CD4-positive, alpha-beta T cell (primary cell): ENCODE results near the gene MED22. TPM values are rescaled to one million over a fixed set of nuclear protein-coding genes. Genes with fewer than 3 reads are reported as not detected.

Experiments
- ATAC-seq: fragments of 200-7000 bp; cut with Tn5 transposase; one replicate; pipeline ENCODE4 v1.10.0; 2022; ENCODE audit warnings: mild to moderate bottlenecking; ENCODE audit not compliant: poor library complexity
- CTCF ChIA-PET: fragments of 350-600 bp; sonication (Branson Sonifier 250); formaldehyde crosslinking; loops from one replicate; lab custom pipeline; 2021; ENCODE audit warnings: antibody characterized with exemption, inconsistent platforms; lab: Charles Lee
- POLR2A ChIA-PET: fragments of 350-600 bp; sonication (Branson Sonifier 250); formaldehyde crosslinking; loops from one replicate; lab custom pipeline; 2021; ENCODE audit warnings: antibody characterized with exemption, inconsistent platforms; lab: Charles Lee
- DNase-seq, 14 experiments: peaks; one replicate each; pipeline ENCODE4 v3.0.0-alpha.2; 2013 to 2020; ENCODE audit warnings: mixed read lengths in 2 of 14
- H3K27ac ChIP-seq, 2 donors: one replicate each; pipeline versions ENCODE4 v1.5.1 to v1.7.0; 2013; ENCODE audit warnings: low read length in 2 of 2, low read depth in 1 of 2, mild to moderate bottlenecking in 1 of 2
- H3K27me3 ChIP-seq, 2 experiments: 1 replicate in 1 of 2; 2 replicates in 1 of 2; pipeline versions ENCODE4 v1.6.1 to v1.7.0; 2013; ENCODE audit warnings: low read length in 2 of 2, control low read depth in 1 of 2, mild to moderate bottlenecking in 1 of 2, moderate library complexity in 1 of 2; ENCODE audit not compliant: insufficient read depth in 2 of 2, control insufficient read depth in 1 of 2
- H3K36me3 ChIP-seq: one replicate; pipeline ENCODE4 v1.6.1; 2013; ENCODE audit warnings: low read length, control low read depth; ENCODE audit not compliant: insufficient read depth
- H3K4me1 ChIP-seq: one replicate; pipeline ENCODE4 v1.6.1; 2013; ENCODE audit warnings: low read length, control low read depth; ENCODE audit not compliant: insufficient read depth
- H3K4me3 ChIP-seq: one replicate; pipeline ENCODE4 v1.5.1; 2013; ENCODE audit warnings: mild to moderate bottlenecking, low read length, moderate library complexity
- H3K9me3 ChIP-seq, 2 experiments: 1 replicate in 1 of 2; 2 replicates in 1 of 2; pipeline versions ENCODE4 v1.6.1 to v1.7.0; 2013; ENCODE audit warnings: low read length in 2 of 2, mild to moderate bottlenecking in 2 of 2, control low read depth in 1 of 2, moderate library complexity in 1 of 2; ENCODE audit not compliant: control insufficient read depth in 1 of 2, insufficient read depth in 1 of 2
- H3K27ac Mint-ChIP-seq: one replicate; pipeline ENCODE4 v1.8.0; 2020; ENCODE audit warnings: mixed read lengths
- H3K27me3 Mint-ChIP-seq: one replicate; pipeline ENCODE4 v1.8.0; 2021; ENCODE audit warnings: mixed read lengths
- H3K36me3 Mint-ChIP-seq: one replicate; pipeline ENCODE4 v1.8.0; 2021; ENCODE audit warnings: low read depth, mixed read lengths
- H3K4me1 Mint-ChIP-seq: one replicate; pipeline ENCODE4 v1.8.0; 2021; ENCODE audit warnings: low read depth, mixed read lengths
- H3K4me3 Mint-ChIP-seq: one replicate; pipeline ENCODE4 v1.8.0; 2020; ENCODE audit warnings: mild to moderate bottlenecking, mixed read lengths
- H3K9me3 Mint-ChIP-seq: one replicate; pipeline ENCODE4 v1.8.0; 2020; ENCODE audit warnings: mixed read lengths
- CTCF ChIP-seq: fragments of 200-600 bp; IDR thresholded peaks from one replicate; pipeline ENCODE4 v1.8.0; 2022; ENCODE audit warnings: antibody characterized with exemption, mild to moderate bottlenecking
- intact Hi-C, 2 experiments: fragments of 100-400 bp; cut with DNase I in 1 of 2; cut with micrococcal nuclease in 1 of 2; formaldehyde crosslinking; loops; one replicate each; pipeline versions ENCODE4 v1.15.1 to v1.9.0; 2023 to 2025; cut with DNase I, micrococcal nuclease
- total RNA-seq, 174 experiments: library from RNA in 2 of 174; stranded (reverse) in 2 of 174; gene quantifications; one replicate each; pipeline ENCODE4 v1.2.3 and lab custom pipeline; 2021 to 2026

MED22 gene
- total RNA-seq, 2 experiments from 2014 or later: 15.7 to 18.0 TPM

GRCh38 chr9:133309608-133310007, 38.3 kb downstream of the MED22 start:
- CTCF ChIA-PET: no interaction called here
- Mint-ChIP-seq H3K4me1 (no peaks in the 10 kb centered on the region), H3K27me3 (no peaks in the 10 kb centered on the region), H3K36me3 (no peaks in the 10 kb centered on the region), H3K27ac (no peak overlapping the region), H3K9me3 (no peaks in the 10 kb centered on the region), H3K4me3 (no peak overlapping the region)
- Histone ChIP-seq H3K4me1 (no peaks in the 10 kb centered on the region), H3K9me3 (no peaks in the 10 kb centered on the region), H3K4me3 (no peak overlapping the region), H3K36me3 (no peaks in the 10 kb centered on the region), H3K27me3 (no peaks in the 10 kb centered on the region), H3K27ac (no peak overlapping the region)
- ATAC-seq (no peak), DNase-seq (no peak)
- no peak for TF ChIP-seq CTCF
- POLR2A ChIA-PET: no interaction called here
- intact Hi-C loops: no loop called here

GRCh38 chr9:133307301-133307700, 40.6 kb downstream of the MED22 start:
- Mint-ChIP-seq H3K9me3 (no peaks in the 10 kb centered on the region), H3K27ac (no peak overlapping the region), H3K4me1 (no peaks in the 10 kb centered on the region), H3K36me3 (no peaks in the 10 kb centered on the region), H3K27me3 (no peaks in the 10 kb centered on the region), H3K4me3 (no peak overlapping the region)
- ChIA-PET POLR2A (no interaction called here), CTCF (no interaction called here)
- no peak overlapping the region for H3K27ac ChIP-seq
- no peaks in the 10 kb centered on the region for H3K36me3 ChIP-seq
- no peak overlapping the region for H3K4me3 ChIP-seq
- intact Hi-C loops: no loop called here
- no peaks in the 10 kb centered on the region for H3K9me3 ChIP-seq
- ATAC-seq: no peak
- no peaks in the 10 kb centered on the region for H3K4me1 ChIP-seq
- no peaks in the 10 kb centered on the region for H3K27me3 ChIP-seq
- no peak for DNase-seq
- TF ChIP-seq CTCF: no peak

GRCh38 chr9:133306242-133307204, 41.4 kb downstream of the MED22 start:
- Mint-ChIP-seq H3K9me3 (no peaks in the 10 kb centered on the region), H3K4me3 (no peak overlapping the region), H3K4me1 (no peaks in the 10 kb centered on the region), H3K36me3 (no peaks in the 10 kb centered on the region), H3K27ac (no peak overlapping the region), H3K27me3 (no peaks in the 10 kb centered on the region)
- ChIA-PET CTCF (no interaction called here), POLR2A (no interaction called here)
- intact Hi-C loops: no loop called here
- TF ChIP-seq CTCF: no peak
- no peaks in the 10 kb centered on the region for H3K9me3 ChIP-seq
- H3K4me1 ChIP-seq: no peaks in the 10 kb centered on the region
- no peak for ATAC-seq
- DNase-seq: no peak
- no peak overlapping the region for H3K4me3 ChIP-seq
- H3K27me3 ChIP-seq: no peaks in the 10 kb centered on the region
- H3K36me3 ChIP-seq: no peaks in the 10 kb centered on the region
- H3K27ac ChIP-seq: no peak overlapping the region
